Measurements from ENCODE around the gene LAMA1.

DNA sequence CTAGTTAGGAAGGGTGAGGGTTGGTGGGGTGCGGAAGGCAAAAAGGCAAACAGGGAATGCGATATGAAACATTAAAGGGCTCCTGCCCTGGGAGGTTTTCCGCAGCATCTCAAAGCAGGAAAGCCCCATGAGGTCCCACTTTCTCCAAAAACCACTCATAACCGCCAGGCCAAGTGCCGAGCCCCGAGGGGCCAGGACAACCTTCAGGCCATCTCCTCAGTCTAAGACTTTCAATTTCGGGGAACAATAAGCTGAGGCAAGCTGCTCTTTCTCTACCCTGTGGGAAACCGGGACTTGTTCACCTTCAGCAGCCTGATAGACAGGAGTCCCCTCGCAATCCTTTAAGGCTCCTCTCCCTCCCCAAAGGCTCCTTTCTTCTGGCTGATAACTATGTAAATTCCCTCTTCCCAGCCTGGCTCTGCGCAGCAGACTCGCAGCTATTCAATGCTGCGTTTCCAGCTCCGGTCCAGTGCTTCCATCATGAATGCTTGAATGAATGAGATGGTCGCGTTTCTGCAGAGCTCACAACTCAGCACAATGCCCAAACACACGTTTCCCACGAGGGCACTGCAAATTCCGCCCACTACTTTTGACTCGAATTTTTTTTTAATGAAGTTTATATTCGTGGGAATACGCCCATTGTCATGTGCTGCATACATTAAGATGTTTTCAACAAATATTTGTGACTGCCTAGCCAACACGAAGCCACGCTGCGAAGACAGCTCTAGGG lies 1.4 kb downstream of the LAMA1 start:
- TF ChIP-seq GATA2 (IDR thresholded peaks at IDR 0.05; ENCODE audit: low read depth, low read length) (no peak), GATA3 (IDR thresholded peaks at IDR 0.05; ENCODE audit: low read depth, low read length) (no peak)

All from SH-SY5Y (cell line).